DMS114 treated with DMSO at 0.1 percent for 48 hours (cell line): Measurements from ENCODE around the gene RALGAPA2.

Experiments
- DNase-seq: peaks from one replicate; lab custom pipeline; 2025; ENCODE audit not compliant: unreplicated experiment; lab: John Stamatoyannopoulos, UW

RALGAPA2 gene

DNA sequence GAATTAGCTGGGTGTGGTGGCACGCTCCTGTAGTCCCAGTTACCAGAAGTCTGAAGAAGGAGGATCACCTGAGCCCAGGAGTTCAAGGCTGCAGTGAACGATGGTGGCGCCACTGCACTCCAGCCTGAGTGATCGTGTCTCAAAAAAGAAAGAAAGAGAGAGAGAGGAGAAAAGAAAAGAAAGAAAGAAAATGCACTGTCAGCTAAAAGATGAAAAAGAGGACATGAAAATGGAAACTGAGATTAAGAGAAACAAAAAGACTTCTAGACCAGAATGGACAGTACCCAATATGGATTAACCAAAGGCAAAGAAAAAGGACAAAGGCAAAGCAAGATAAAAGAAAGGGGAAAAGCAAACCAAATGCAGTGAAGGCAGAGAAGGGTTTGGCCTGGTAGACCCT, 9.0 kb upstream of the RALGAPA2 start:
- DNase-seq, result no peak

DNA sequence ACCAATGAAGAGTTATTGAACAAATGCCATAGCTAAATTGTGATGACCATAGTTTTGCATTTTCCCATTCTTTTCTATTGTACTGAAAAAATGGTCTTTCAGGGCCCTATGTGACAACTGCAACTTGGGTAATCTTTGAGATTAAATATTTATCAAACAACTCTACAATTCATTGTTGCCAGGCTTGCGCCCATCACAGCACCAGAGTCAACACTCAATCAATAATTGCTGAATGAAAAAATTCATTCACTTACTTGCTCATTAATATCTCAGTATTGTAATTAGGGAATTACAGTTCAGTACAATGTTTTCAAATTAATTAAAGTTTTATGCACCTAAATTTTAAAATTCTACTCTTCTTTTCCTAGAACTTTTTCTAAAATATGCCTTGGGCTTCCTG, 7.7 kb upstream of the RALGAPA2 start:
- no peak for DNase-seq

DNA sequence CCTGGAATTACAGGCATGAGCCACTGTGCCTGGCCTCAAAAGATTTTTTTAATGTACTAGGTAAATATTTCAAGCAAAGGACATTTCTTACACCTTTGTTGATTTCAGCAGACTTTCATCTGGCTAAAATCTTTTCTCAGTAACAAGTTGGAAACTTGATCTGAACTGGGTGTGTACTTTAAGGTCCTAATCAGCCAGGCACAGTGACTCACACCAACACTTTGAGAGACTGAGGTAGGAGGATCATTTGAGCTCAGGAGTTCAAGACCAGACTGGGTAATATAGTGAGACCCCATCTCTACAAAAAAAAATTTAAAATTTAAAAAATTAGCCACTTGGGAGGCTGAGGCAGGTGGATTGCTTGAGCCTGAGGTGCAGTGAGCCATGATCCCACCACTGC, 7.0 kb upstream of the RALGAPA2 start:
- no peak for DNase-seq

DNA sequence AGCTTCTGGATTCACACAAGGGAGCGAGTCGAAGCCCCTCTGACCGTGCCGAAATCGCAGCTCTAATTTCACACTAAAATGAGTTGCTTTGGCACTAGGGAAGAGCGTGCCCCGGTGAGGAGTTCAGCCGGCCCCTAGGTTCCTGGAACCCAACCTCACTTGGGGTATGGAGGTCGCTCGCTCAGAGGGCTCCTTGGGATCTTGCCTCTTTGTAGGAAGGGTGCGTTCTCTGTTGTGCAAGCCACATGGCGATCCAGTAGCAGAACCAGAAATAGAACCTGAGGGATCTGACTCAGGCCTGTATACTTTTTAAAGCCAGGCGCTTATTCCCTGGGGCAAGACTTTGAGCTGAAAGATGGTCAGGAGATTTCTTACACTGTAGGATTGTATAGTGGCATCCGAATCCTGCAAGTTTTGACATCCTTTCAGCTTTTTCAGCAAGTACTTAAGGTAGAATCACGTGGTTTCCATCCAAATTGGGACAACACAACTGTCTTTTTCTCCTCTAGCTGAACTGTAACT, 861 bp upstream of the RALGAPA2 start:
- DNase-seq, result no peak

DNA sequence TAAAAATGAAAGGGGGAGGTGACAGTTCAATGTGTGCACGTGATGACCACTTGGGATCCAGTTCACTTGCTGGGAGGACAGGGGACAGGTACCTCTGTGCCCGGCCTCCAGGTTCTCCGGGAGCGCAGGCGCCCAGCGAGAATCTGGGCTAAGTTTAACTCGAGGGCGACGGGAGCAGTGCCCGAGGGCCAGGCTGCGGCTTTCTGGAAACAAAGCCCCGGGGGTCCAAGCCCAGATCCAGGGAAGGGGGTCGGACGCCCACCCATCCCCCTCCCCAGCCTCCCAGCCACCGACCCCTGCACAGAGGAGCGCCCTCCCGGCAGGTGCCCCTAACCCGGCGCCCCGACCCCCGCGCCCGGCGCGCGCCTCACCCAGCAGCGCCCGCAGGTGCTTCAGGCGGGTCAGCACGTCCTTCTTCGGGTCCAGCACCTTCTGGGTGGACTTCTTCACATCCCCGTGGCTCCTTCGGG, 405 bp downstream of the RALGAPA2 start:
- no peak for DNase-seq

DNA sequence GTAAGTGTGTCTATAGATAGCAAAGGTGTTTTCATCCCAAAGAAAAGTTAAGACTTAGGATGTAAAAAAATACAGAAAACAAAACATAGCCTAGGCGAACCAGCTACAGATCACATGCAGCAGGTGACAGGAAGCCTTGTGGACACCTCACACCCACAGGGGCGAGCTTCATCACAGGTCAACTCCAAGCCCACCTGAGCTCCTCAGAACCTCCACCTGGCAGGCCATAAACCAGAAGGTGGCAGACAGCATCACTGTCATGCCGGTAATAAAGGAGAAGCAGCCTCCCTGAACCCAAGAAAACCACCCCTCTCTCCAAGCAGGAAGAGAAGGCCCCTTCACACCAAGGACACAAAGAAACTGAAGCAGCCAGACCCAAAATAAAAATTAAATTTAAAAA, 1.0 kb downstream of the RALGAPA2 start:
- DNase-seq, result no peak

DNA sequence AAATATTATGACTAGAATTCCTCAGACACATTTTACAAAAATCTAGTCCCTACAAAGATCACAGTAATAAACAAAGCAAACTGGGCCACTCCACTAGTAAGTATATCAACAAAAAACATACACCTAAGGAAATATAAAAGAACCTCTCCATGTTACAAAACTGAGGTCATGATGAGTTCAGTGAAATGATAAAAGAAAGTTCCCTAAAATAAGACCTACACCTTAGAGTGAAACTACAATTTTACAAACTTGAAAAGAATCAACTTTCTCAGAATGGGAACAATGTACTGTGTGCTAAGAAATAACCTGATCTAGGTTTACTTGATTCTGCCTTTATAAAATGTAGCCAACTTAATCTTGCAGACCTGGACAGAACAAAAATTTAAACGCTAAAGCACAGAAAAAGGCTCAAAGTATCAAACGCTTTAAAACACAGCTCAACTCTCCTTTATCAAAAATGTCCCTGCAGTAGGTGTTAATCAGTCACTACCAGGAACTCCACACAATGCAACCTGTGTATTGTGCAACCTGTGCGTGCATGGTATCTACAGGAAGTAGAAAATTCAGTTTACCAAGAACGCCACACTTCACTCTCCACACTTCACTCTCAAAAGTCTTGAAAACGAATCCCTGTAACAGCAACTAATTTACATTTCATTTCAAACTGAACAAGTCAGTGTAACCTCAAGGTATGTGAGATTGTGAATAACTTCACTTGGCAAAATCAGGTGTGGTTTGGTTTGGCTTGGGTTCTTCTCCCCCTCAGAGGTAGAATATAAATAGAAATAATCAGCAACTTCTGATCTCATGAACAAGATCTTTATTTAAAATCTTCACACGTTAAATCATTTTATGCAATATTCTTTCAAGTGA, 1.8 kb downstream of the RALGAPA2 start:
- DNase-seq, result no peak

DNA sequence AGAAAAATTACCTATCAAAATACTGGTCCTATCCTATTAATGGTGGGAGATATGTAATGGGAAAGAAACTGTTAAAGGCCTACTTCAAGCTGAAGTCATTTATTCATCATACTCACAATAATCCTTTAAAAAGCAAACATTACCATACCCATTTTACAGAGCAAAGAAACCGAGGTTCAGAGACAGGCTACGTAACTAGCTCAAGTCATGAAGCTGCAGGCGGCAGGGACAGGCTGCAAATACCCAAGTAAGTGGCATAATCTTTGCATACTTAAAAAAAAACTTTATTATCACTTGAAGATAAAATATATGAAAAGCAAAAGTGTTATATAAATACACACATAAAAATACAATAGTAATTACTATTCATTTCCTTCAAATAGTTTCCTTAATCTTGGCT, 2.6 kb downstream of the RALGAPA2 start:
- DNase-seq, result no peak

DNA sequence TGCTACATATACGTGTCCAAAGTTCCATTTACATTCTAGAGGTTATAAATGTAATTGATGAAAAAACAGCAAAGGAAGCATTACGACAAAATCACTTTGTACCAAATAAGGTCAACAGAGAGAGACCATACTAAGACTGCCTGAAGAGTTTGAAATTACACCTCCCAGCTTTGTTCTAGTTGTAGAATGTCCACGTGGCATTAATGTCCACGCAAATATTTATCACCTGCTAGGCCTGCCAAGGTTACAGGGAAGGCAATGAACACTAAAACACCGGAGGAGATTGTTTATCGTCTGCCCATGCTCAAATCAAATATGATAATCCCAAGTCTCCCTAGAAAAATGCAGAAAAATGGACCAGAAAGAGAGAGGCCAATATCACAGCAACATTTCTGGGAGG, 6.2 kb downstream of the RALGAPA2 start:
- DNase-seq, result no peak

DNA sequence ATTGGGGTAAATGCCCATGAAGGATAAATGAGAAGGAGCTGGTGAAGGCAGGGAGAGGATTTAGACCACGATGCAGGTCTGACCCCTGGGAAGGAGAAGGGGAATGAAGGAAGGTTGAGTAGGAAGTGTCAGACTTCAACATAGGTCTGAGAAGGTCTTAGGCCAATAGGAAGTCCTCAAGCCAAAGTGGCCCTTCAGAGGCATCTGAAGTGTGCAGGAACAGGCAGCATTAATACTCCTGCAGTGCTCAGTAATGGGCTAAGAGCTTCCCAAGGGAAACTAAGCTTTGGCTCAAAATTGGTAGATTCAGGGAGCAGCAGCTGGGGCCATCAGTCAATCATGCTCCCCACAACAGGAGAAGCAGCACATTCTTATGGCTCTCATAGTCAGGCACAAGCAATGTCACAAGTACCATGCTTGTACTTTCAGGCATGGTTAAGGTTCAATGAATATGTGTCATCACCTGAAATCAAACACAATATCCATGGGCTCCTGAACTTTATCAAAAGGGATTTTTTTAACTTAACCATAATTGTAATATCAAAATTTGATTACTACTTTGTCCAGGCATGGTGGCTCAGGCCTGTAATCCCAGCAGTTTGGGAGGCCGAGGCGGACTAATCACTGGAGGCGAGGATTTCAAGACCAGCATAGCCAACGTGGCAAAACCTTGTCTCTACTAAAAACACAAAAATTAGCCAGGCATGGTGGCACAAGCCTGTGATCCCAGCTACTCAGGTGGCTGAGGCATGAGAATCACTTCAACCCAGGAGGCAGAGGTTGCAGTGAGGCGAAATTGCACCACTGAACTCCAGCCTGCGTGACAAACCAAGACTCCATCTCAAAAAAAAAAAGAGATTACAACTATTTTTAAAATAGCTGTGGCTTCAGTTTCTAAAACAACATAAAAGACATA, 9.9 kb downstream of the RALGAPA2 start:
- DNase-seq, result no peak

DNA sequence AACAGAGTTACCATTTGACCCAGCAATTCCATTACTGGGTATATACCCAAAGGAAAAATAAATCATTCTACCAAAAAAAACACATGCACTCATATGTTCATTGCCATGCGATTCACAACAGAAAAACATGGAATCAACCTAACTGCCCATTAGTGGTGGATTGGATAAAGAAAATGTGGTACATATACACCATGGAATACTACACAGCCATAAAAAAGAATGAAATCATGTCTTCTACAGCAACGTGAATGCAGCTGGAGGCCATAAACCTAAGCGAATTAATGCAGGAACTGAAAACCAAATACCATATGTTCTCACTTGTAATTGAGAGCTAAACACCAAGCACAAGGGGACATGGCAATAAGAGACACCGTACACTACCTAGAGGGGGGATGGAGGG, 12.5 kb downstream of the RALGAPA2 start:
- no peak for DNase-seq

DNA sequence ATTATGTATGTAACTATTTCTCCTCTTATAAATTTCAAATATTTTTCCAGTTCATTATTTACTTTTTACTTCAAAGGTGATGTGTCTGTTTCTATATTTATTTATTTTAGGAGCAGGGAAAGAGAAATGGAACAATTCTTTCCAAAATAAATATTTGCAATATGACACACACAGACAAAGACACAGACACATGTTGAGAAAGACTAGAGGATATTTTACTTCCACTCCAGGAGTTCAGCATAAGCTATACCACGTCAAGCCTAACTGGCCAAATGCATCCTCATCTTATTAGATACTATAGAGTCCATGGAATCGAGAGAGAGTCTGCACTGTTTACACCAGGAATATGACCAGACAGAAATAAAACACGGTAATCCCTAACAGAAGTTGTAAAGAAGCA, 13.3 kb downstream of the RALGAPA2 start:
- no peak for DNase-seq

DNA sequence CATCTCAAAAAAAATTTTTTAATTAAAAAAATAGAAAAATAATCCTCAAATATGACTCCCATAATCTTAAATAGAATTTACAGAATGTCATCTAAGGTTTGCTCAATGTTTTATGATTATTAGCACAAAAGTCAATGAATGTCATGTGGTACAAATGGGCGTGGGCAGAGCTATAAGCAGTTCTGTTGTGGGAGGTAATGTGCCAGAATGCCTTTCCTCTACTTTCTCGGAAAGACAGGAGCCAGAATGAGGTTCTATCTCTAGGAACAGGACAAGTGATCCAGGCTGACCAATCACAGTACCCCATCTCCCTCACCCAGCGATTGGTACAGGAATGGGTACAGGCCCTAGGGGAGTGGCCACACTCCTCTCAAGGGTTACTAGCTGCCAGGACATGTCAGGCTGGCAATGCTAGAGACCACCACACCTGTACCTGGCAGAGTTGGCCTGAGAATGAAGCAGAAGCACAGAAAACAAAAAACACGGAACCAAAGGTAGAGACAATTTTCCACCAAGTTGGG, 15.1 kb downstream of the RALGAPA2 start:
- DNase-seq, result no peak

DNA sequence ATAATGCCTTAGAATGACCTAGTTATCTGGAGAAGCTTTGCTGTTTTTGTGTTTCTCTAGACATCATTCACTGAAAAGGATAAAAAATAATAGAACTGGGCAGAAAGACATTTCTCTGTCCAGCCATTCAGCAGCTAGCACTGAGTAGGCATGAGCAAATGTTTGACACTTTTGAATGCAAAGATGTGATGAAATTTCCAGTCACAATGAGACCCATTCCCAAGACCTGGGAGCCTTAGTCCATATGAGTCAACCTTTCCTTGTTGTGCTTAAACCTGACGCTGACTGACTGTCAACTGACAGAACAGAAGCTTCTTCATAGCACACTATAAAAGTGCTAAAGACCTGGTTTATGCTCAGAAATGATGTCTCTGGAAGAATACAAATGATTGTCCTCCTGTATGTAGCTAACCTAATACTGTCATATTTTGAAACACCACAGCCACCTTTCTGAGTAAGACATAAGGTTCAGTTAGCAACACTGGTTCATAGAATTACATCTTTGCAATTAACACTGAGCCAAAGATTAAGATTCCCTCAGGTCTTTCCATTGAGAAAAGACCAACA, 17.1 kb downstream of the RALGAPA2 start:
- no peak for DNase-seq

DNA sequence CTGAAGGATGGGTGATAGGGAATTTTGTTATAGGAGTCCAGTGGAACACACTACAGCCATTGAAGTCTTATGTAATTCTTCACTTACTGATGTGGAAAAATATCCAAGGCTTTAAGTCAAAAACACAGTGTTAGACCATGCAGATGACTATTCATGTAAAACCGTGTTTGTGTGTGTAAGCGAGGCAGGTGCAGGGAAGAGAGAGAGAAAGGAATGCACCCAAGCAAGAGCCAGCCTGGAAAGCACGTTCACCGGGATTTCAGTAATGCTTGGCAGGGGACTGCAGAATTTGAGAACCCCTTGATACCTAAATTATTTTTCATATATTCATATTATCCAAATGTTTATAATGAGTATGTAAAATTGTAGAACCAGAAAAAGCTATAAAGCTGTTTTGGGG, 17.9 kb downstream of the RALGAPA2 start:
- DNase-seq, result no peak

DNA sequence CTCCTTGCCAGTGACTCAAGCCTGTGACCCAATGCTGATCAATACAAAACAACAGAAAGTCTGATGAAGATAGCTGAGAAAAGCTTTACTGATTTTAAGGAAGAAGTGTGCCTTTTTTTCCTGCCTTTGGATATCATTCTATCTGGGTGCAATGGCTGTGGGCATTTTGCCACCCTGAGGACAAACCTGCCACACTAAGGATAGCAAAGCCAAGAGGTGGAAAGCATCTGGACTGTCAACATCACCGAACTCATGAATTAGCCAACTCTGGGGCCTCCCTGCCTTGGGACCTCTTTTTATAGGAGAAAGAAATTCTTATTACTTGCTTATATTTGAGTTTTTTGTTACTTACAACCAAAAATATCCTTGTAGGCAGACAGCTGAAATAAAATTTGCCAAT, 19.9 kb downstream of the RALGAPA2 start:
- DNase-seq, result no peak

DNA sequence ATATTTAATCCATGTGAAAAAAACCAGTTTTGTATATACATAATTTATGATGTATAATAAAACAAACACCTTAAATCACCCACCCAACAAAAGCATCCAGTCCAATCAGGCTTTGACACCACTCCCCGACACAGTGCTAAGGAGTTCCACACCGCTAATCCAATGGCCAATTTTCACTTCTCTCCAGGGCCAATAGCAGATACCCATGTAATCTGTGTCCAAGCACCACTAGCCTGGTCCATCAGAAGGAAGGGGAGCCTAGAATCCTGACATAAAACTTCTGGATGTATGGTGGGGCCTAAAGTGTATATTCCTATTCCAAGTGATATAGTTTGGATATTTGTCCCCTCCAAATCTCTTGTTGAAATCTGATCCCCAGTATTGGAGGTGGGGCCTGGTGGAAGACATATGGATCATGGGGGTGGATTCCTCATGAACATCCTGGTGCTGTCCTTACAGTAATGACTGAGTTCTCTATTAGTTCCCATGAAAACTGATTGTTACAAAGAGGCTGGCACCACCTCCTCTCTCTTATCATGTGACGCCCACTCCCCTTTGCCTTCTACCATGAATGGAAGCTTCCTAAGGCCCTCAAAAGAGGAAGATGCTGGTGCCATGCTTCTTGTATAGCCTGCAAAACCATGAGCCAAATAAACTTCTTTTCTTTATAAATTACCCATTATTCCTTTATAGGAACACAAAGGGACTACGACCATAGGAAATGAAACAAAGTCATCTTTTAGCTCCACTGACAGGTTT, 20.8 kb downstream of the RALGAPA2 start:
- no peak for DNase-seq

DNA sequence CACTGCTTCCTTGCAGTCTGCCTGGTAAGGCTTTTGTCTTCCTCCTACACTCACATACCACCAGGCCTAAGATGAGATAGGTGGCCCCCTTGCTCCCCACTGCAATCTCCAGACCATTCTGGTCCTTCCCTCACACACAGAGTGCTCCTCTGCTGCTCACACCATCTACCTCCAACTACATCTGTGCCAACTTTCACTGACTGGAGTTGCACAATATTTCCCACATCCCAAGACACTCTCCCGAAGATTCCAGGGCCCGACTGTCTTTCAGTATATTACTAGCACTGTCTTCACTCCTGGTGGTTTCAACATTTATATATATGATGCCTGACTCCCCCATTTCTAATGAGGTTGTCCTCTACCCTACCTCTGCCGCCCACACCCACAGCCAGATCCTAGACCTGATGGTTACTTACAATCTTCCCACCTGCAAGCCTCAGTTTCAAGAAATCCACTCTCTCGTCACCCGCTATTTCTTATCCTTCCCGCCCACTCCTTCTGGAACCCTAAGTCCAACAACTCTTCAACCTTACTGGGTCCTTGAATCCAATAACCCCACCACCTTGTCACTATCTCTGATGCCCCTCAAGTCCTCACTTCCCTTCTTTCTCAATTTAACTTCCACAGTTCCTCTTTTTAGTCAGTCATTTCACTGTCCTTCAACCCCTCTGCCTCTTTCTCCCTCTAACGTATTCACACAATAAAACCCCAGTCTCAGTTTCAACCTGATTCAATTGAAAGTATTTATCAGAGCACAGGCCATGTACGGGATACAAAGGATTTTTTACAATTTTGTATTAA, 21.6 kb downstream of the RALGAPA2 start:
- no peak for DNase-seq

DNA sequence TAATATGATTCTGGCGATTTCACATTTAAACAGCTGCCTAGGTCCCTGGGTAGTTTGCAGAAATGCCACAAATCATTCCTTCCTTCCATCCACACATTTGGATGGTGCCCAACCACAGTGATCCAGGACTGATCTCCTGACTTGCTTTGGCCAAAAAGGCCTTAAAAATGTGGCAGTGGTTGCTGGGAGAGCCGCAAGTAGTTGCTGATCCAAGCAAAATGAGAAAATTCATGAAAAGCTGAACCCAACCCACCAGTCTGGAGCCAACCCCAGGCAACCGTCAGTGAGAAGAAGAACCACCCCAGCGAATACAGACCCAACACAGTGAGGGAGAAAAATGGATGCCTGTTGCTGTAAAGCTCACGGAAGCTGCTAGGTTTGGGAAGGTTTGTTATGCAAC, 25.1 kb downstream of the RALGAPA2 start:
- no peak for DNase-seq

DNA sequence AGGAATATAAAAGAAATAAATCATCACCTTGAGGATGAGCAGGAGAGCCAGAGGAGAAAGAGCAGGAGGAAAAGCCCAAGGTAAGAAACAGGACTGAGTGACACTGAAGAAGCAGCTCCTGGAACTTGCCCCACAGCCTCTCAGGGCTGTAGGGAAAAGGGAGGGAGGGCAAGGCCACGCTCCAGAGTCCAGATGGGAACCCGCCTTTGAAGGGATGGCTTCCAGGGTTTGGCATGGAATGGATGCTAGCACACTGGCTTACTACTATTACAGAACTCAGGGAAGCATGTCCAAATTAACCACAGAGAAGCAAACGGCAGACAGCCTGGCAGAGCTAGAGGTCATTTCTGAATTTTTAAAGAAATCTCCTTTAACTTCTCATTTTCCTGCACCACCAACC, 26.8 kb downstream of the RALGAPA2 start:
- DNase-seq, result no peak
